HuH-7 (cell line): ENCODE measurements around the gene ZFR.
"Not testable (repeated sequence)": the region's sequence is repeated elsewhere in the genome, so short reads cannot be mapped to it uniquely, and the experiment has no call there.

ENCODE experiments used
- DNase-seq: peaks from one replicate; pipeline ENCODE4 v3.0.0; 2011; ENCODE audit warnings: low spot score

The ZFR gene

DNA sequence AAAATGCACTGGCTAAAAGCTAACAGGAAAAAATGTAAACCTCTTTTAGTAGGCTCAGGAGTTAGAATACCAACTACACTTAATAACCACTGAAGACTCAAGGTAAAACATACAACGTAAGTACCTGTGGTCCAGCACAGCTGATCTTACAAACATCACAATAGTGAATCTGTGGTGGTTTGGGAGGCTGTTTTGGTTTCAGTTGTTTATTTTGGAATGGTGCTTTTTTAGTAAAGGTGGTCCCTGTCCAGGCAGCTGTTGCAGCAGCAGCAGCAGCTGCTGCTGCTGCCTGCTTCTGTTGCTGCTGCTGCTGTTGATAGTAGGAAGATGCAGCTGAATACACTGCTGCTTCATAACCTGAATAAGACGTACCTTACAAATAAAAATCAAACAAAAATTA is 37.9 kb downstream of the ZFR start:
- DNase-seq, result no peak

DNA sequence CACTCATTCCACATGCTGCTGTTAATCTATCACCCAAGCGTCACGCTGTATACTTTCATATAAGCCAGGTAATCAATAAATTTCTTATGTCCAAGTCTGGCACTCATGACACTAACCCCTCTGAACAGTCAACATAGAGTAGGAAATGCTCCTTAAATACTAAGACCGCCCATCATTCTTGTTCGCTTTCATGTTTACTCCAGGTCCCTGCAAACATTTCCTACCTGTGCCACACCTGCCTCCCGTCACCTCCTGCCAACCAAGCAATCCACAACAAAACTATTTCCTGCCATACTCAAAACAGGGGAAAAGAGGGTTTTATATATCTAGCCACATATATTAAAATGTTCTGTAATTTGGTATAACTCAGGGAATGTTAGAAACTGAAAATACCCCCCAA is 39.0 kb downstream of the ZFR start:
- no peak for DNase-seq

DNA sequence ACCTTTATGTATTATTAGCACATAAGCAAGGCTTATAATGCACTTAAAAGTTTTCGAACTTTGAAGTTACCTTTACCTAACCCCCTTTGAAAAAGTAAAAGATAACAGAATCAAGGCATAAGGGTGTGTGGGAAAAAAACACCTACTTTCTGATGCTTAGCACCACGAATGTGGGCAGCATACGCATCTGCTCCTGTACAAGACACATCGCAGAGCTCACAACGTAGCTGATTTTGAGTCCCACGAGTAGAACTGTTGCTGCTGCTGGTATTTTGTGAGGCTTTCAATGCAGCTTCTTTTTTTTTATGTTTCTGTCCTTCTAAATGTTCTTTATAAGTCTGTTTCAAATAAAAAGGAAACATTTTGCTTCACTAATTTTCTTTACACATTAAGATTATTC is 40.8 kb downstream of the ZFR start:
- DNase-seq, result no peak

DNA sequence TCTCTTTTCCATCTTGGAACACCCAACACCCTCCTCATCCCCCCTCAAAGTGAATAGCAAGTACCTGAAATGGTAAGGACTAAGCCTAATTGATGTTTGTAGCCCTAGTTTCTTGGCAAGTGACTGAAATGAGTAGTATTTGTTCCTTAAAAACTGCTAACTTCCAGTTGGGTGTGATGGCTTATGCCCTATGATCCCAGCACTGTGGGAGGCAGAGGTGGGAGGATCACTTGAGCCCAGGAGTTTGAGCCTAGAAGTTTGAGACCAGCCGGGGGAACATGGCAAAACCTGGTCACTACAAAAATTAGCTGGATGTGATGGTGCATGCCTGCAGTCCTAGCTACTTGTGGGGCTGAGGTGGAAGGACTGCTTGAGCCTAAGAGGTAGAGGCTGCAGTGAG is 44.1 kb downstream of the ZFR start:
- no peak for DNase-seq

DNA sequence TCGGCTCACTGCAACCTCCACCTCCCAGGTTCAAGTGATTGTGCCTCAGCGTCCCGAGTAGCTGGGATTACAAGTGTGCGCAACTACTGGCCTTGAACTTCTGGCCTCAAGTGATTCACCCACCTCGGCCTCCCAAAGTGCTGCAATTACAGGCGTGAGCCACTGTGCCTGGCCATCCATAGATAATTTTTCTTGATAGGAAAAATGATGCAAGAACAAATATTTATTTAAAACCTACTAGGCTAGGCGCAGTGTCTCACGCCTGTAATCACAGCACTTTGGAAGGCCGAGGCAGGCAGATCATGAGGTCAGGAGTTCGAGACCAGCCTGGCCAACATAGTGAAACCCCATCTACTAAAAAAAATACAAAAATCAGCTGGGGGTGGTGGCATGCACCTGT is 45.8 kb downstream of the ZFR start:
- DNase-seq, result not testable (repeated sequence)

DNA sequence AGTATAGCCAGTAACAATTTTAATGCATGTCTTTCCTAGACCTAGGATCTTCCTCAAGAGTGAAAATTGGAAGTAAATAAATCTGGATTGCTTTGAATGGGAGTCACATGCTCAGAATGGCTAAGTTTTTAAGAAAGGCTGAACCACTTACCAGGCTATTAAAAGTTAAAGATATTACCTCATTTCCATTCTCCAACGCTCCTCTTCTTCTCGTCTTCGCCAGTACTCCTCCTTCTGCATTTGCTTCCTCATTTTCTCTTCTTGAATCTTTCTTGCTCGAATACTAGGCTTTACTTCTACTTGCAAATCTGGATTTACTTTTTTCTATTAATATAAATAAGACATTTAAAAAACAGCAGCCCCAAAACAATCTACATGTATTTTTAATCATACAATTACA is 49.6 kb downstream of the ZFR start:
- no peak for DNase-seq

DNA sequence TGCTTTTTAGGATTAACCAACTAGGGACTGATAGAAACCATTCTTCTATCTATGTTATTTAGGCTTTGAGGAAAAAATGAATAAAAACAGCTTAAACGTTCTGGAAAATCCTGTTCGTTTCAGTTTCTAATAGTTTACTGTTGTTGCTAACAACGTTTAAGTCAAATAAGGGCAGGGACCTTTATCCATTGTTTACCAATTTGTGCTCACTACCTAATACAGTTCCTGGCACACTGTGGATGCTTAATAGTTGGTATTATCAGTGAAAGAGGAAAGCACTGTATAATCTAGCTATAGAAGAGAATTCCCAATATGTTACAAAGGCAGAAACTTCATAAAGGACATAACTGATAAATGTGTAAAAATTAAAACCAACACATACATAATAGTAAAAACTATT is 52.5 kb downstream of the ZFR start:
- no peak for DNase-seq

DNA sequence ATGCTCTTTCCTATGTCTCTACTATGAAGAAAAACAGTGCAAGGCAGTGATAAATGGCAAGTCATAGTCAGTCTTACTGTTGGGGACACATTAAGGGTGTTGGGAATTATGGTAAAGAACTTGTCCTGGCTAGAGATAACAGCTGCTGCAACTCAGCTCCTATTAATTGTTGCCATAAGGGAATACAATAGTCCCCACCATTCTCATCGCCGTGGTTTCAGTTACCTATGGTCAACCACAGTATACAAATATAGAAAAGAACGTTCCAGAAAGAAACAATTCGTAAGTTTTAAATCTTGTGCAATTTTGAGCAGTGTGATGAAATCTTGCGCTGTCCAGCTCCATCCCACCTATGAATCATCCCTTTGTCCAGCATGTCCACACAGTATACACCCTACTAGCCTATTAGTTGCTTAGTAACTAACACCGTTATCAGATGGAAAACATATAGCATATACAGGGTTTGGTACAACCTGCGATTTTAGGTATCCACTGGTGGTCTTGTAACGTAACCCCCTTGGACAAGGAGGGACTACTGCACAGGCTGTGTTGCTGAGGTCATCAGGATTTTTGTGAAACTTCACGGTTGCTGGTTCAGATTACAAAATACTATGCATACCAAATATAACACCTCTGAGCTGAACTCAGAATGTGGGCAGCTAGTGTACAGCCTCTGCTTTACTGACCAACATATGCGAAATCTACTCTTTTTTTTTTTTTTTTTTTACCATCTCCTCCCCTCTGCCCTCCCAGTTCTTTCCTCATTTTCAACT is 53.5 kb downstream of the ZFR start:
- peak; percentile 30 for DNase-seq

DNA sequence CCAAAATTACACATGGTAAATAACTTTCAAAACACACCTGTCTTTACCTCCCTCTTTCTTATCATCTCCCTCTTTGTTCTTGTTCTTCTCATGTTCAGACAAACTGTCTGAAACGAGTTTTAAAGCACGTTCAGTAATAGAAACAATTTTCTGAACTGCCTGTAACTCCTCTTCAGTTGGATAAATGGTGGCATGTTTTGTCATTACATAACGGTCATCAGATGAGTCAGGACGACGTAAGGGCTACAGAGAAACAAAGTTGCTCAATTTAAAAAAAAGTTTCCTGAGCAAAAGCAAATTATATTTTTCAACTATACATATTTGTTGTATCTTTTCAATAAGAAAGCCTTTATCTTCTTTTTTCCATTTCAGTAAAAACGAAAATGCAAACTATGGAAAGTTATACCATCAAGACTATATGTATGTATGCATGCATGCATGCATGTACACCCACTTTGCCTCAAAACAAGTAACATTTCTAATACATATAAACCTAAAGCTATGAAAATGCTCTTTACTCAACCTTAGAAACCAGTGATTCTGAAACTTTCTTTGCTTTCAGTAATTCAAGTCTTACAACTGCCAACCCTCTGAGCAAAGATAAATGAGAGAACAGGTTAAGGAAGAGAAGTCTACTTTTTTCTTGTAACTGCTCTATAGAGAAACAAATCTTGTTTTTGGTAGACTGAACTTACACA is 56.0 kb downstream of the ZFR start:
- DNase-seq, result no peak

DNA sequence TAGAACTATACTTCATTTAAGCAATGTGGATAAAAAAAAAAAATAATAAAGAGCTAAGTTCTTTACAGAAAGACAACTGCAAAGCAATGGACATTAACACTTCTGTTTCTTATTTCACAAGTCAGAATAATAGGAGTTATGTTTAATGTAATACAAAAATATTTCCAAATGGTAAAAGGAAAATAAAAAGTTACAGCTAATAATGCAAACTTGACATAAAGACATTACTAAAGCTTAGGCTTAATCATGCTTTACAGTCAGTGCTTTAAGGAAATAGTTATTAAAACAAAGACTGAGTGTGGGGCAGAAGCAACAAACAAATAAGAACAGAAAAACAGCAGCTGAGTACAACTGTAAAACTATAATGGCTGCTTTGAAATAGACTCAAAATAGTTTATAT is 56.7 kb downstream of the ZFR start:
- DNase-seq, result no peak

DNA sequence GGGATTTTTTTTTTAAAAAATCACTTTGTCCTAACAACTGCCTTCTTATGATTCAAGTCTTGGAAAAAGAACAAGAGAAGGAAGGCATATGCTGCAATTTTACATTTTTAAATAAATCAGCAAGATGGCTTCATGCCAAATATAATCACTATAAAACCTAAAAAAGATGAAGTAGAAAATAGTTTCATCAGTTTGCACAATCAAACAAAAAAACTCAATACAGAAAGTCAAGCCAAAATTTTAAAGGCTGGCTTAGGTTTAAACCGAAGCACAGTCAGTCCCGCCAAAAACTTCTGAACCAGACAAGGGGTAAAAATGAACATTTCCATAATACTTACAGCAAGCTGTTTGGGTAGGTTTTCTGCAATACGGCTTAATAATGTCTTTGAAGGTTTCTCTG is 57.3 kb downstream of the ZFR start:
- DNase-seq, result no peak

DNA sequence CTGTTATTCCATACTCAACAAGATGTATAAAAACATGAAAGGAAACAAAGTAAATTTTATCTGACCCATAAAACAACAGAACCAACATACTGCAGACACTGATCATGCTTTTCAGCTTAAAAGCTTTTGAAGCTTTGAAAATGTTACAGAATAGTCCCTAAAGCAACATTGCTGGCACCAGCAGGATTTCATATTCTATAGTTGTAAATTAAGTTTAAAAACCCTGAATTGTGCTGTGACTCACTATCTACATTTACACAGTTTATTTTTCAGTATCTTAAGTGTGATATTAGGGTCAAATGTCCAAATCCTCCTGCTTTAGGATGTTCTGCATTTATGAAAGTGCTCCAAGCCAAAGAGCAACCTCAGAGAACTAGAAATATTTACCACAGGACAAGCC is 59.9 kb downstream of the ZFR start:
- no peak for DNase-seq

DNA sequence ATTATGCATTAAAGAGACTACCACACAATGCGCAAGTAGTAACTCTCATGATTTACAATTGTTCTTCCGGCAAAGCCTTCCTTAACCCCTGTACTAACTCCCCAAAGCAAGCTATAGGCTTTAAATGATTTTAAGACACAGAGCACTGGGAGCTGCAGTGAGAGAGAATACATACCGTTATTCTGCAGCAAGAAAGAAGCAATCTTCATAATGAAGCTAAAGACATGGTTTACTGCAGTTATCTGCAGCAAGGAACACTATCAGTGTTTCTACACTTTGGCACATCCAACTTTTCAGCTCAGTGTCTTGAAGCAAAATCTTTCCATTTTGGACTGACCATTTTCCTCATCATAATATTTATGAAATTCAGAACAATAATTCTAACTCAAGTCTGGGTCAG is 61.0 kb downstream of the ZFR start:
- DNase-seq, result no peak

DNA sequence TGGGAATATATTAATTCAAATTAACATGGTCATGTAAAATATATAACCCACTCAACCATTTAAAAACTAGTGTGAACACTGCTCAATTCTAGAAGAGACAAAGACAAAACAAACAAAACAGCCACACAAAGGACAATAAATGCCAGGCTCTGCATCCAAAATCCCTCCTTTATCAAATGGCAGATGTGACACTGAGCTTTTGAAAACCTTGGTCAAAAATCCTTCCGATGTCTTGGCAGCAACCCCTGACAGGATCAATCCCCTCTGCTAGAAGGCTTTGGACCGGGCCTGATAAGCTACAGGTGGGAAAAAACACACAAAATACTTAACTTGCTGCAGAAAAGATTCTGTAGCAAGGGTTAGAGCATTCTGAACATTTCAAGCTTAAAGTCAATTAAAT is 61.5 kb downstream of the ZFR start:
- DNase-seq, result no peak

DNA sequence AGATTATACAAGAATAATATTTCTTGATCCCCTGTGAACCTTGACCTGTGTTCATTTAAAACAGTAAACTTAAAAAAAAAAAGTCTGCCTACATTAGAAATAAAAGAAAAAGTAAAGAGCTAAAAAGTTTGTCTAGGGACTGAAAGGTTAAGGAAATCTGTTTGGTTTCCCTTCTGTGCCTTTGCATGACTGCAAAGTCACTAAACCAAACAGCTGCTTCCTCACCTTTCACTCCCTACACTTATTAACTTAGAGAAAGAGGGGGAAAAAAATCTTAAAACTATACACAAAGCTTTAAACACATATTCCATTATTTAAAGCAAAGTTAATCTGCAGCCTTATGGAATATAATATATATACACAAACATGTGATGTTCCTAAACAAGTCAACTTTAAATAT is 65.1 kb downstream of the ZFR start:
- no peak for DNase-seq

DNA sequence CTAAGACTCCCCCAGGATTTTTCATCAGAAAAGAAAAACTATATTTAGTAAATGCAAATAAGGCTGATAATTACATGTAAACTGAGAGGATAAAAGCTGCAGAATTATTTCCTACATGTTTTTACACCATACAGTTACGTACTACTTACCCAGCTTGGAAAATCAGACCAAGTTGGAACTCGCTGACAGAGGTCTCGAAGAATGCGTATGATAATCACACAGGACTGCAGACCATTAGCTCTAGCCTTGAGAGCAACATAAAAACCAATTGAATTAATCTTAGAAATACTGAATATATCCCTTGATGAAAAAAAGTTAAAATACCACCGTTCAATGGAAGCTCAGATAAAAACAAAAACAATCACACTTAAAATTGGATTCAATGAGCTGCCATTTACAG is 65.6 kb downstream of the ZFR start:
- no peak for DNase-seq

DNA sequence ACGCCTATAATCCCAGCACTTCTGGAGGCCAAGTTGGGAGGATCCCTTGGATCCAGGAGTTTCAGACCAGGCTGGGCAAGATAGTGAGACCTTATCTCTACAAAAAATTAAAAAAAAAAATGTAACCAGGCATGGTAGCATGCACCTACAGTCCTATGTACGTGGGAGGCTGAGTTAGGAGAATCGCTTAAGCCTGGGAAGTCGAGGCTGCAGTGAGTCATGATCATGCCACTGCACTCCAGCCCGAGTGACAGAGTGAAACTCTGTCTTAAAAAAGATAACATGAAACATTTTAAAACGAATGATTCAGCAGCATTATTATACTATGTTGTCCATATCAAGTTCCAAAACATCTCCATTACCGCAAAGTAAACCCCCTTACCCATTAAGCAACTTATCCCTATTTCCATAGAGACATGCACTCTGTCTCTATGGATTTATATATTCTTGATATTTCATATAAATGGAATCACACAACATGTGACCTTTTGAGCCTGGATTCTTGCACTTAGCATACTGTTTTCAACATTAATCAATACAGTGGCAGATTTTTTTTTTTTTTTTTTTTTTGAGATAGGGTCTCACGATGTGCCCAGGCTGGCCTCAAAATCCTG is 74.9 kb downstream of the ZFR start:
- no peak for DNase-seq

DNA sequence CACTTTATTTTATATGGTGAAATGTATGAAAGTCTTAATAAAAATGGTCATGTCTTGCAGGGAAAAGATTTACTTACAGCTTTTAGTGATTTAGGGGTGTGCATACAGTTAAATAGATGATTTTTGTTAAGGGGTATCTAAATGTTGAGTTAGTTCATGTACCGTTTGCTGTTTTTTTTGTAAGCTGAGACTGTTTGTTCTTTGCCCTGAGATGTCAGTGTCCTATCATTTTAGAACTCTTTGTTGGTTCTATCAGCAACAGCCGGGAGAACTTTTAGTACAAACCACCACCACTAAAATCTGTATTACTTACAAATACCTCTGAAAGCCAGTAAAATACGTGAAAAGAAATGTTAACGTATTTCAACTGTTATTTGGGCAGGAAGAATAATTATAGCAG is 75.5 kb downstream of the ZFR start:
- DNase-seq, result no peak

DNA sequence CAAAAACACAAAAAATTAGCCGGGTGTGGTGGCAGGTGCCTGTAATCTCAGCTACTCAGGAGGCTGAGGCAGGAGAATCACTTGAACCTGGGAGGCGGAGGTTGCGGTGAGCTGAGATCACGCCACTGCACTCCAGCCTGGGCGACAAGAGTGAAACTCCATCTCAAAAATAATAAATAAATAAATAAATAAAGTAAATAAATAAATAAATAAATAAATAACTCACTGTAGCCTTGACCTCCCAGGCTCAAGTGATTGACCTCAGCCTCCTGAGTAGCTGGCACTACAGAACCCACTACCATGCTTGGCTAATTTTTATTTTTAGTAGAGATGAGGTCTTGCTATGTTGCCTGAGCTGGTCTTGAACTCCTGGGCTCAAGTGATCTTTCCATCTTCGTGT is 77.3 kb downstream of the ZFR start:
- DNase-seq, result not testable (repeated sequence)

DNA sequence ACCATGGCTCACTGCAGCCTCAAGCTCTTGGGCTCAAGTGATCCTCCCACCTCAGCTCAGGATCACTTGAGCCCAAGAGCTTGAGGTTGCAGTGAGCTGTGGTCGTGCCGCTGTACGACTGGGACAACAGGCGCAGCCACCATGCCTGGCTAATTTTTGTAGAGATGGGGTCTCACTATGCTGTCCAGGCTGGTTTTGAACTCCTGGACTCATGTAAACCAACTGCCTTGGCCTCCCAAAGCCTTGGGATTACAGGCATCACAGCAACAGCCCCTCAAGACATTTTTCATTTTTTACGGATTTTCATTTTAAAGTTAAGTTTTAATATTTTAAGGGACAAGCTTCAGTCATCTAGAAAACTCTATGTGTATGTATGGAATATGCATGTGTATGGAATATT is 78.9 kb downstream of the ZFR start:
- no peak for DNase-seq

DNA sequence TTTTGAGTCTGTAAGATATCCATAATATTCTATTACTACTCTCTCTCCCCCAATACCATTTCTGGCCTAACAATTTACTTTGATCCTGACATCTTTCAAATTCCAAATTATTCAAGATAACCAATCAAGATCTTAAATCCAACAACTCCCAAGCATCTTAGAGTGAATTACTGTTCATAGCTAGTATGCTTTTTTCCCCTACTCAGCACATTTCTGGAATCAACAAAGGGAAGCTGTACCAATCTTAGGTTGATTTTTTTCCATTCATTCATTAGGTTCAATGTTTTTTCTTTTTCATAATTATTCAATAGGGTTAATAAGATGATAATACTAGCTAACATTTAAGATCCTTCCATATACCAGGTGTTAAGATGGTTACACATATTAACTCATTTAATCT is 81.5 kb downstream of the ZFR start:
- DNase-seq, result no peak

DNA sequence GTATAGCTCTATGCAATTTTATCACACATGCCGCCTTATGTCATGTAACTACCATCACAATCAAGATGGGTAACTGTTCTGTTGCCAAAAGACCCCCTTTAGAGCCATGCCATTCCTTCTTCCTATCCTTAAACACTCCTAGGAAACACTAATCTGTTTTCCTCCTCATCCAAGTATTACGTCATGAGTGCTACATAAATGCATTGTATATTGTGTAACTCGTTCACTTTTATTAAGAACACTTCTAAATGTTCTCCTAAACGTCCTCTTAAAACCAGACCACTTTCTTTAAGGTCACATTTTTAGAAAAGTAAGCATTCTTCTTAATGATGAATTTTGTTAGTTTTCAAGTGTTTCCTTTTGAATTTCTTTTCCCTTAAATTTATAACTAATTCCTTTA is 82.0 kb downstream of the ZFR start:
- no peak for DNase-seq

DNA sequence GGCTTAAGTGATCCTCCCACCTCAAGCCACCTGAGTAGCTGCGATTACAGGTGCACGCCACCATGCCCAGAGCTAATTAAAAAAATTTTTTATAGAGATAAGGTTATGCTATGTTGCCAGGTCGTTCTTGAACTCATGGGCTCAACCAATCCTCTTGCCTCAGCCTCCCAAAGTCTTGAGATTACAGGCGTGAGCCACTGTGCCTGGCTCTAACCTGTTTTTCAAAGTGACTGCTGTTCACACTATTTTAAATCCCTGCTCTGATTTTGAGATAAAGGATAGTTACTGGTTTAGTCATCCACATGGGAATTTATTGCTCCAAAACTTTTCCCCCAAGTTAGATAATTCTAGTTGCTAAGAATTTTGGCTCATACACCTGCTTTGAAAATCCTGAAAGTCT is 83.6 kb downstream of the ZFR start:
- DNase-seq, result no peak

DNA sequence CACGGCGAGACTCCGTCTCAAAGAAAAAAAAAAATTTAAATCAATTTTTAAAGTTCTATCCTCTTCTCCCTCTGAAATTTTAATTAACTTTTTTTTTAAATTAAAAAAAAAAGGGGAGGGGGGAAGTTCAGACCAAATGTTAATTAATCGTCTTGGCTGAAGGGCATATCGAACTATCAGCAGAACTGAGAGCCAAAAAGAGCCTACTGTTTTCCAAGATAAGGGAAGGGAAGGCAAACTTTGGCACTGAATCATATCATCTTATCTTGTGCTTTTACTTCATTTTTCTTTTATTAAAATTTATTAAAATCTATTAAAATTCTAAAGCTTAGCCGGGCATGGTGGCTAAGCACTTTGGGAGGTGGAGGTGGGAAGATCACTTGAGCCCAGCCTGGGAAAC is 85.9 kb downstream of the ZFR start:
- no peak for DNase-seq
